Gastrocnemius medialis (tissue), 4 donors: ENCODE data around the gene STK36.

Experiments used
- POLR2A ChIP-seq, 2 donors: fragments of 450-650 bp; IDR thresholded peaks; one replicate each; pipeline ENCODE4 v1.6.1; 2017; ENCODE audit warnings: antibody characterized with exemption in 2 of 2, mild to moderate bottlenecking in 2 of 2, moderate library complexity in 2 of 2
- TF ChIP-seq, protein P1 (sequence below), 5 experiments: fragments of 450-650 bp in 3 of 5; fragments of 200-600 bp in 2 of 5; sonication (generic) in 2 of 5; IDR thresholded peaks in 4 of 5; conservative IDR thresholded peaks in 1 of 5; 1 replicate in 4 of 5; 2 replicates in 1 of 5; pipeline ENCODE4 v1.5.1; 2016 to 2019; ENCODE audit warnings: antibody characterized with exemption in 5 of 5, mild to moderate bottlenecking in 3 of 5, moderate library complexity in 3 of 5

- TF ChIP-seq, protein P1, sequence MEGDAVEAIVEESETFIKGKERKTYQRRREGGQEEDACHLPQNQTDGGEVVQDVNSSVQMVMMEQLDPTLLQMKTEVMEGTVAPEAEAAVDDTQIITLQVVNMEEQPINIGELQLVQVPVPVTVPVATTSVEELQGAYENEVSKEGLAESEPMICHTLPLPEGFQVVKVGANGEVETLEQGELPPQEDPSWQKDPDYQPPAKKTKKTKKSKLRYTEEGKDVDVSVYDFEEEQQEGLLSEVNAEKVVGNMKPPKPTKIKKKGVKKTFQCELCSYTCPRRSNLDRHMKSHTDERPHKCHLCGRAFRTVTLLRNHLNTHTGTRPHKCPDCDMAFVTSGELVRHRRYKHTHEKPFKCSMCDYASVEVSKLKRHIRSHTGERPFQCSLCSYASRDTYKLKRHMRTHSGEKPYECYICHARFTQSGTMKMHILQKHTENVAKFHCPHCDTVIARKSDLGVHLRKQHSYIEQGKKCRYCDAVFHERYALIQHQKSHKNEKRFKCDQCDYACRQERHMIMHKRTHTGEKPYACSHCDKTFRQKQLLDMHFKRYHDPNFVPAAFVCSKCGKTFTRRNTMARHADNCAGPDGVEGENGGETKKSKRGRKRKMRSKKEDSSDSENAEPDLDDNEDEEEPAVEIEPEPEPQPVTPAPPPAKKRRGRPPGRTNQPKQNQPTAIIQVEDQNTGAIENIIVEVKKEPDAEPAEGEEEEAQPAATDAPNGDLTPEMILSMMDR (IDR thresholded peaks at IDR 0.05 in 4 of 5, conservative IDR thresholded peaks at IDR 0.05 in 1 of 5), result no peak
- no peak for TF ChIP-seq POLR2A (IDR thresholded peaks at IDR 0.05)
These were observed 51.2 kb downstream of the STK36 start for GRCh38 chr2:218722876-218723785.
